ENCODE data around the gene ZDHHC7.
"Not testable (repeated sequence)": the region's sequence is repeated elsewhere in the genome, so short reads cannot be mapped to it uniquely, and the experiment has no call there.

The ZDHHC7 gene

GRCh38 chr16:85040685-85041084 lies 29.4 kb upstream of the ZDHHC7 start:
- DNase-seq: no peak
- Histone ChIP-seq H3K27me3 (no peaks in the 10 kb centered on the region), H3K4me3 (ENCODE audit: low read depth, low read length) (peak overlapping the region; percentile 28; the same call in 1 of the 2 replicates), H3K4me1 (peaks cover 29% of the 10 kb centered on the region), H3K9me3 (no peaks in the 10 kb centered on the region), H3K36me3 (no peaks in the 10 kb centered on the region)
- TF ChIP-seq CTCF (IDR thresholded peaks at IDR 0.05; ENCODE audit: low read depth, low read length): no peak

- no peak overlapping the region for H3K4me3 ChIP-seq (ENCODE audit: low read depth, low read length)
- no peaks in the 10 kb centered on the region for H3K27me3 ChIP-seq
- TF ChIP-seq CTCF (IDR thresholded peaks at IDR 0.05; ENCODE audit: low read depth, low read length): no peak
Observed at GRCh38 chr16:85037721-85038120, 26.4 kb upstream of the ZDHHC7 start.

DNA sequence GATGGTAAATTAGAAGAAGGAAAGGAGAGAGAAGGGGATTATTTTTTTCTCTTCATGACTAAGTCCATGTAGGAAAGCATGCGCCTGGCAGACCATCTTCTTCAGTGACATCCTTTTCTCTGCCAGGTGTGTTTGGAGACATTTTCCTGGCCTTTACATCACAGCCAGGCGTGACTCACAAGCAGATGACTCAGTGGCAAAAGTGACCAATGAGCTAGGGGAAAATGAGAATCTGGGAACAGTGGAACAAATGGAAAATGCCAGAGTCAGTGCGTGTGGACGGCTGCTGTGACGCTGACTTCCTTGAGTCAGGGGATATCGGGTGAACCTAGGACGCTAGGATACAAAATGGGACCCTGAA lies 25.7 kb upstream of the ZDHHC7 start:
- Histone ChIP-seq H3K27me3 (no peaks in the 10 kb centered on the region), H3K36me3 (no peaks in the 10 kb centered on the region), H3K4me3 (ENCODE audit: low read depth, low read length) (no peak overlapping the region), H3K4me1 (peaks cover 26% of the 10 kb centered on the region), H3K9me3 (no peaks in the 10 kb centered on the region)
- DNase-seq: no peak
- TF ChIP-seq CTCF (IDR thresholded peaks at IDR 0.05; ENCODE audit: low read depth, low read length): no peak

More at GRCh38 chr16:85037721-85038120, 26.4 kb upstream of the ZDHHC7 start:
- Histone ChIP-seq H3K9me3 (no peaks in the 10 kb centered on the region), H3K36me3 (no peaks in the 10 kb centered on the region), H3K4me1 (peaks cover 29% of the 10 kb centered on the region)
- DNase-seq: no peak

DNA sequence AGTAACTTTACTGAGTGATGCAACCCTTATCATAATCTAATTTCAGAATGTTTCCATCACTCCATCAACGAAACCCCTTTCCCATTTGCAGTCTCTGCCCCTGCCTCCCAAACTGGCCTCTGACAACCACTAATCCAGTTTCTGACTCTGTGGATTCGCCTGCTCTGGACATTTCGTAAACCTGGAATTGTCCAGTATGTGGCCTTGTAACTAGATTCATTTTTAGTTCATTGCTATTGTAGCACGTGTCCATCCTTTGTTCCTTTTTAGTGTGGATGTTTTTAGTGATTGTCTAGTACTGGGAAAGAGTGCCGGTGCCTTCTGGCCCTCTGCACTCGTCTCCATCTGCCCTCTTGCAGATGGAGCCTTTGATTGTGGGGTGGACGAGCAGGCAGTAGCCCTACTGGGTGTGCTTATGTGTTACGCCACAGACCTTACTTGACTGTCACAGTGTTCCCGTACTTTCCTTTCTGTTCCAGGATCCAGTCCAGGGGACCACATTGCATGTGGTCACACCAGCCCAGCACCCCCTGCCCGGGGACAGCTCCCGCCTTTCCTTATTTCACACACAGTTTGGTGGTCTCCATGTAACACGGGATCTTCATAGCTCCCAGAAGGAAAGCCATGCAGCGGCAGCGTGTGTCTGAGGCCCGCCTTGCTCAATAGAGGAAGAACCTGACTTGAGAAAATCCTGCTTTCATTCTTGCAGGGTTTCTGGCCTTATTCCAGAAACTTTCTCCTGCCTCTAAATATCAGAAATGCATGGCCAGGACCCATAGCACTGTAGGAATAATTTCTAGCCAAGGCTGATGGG lies 25.1 kb upstream of the ZDHHC7 start:
- Histone ChIP-seq H3K4me1 (peaks cover 20% of the 10 kb centered on the region), H3K36me3 (no peaks in the 10 kb centered on the region), H3K27me3 (no peaks in the 10 kb centered on the region), H3K9me3 (no peaks in the 10 kb centered on the region), H3K4me3 (ENCODE audit: low read depth, low read length) (no peak overlapping the region)
- no peak for TF ChIP-seq CTCF (IDR thresholded peaks at IDR 0.05; ENCODE audit: low read depth, low read length)
- no peak for DNase-seq

- Histone ChIP-seq H3K27me3 (no peaks in the 10 kb centered on the region), H3K9me3 (no peaks in the 10 kb centered on the region), H3K4me3 (ENCODE audit: low read depth, low read length) (no peak overlapping the region), H3K4me1 (peaks cover 15% of the 10 kb centered on the region), H3K36me3 (no peaks in the 10 kb centered on the region)
- no peak for DNase-seq
- TF ChIP-seq CTCF (IDR thresholded peaks at IDR 0.05; ENCODE audit: low read depth, low read length): no peak
Observed at GRCh38 chr16:85034591-85035433, 23.5 kb upstream of the ZDHHC7 start.

- Histone ChIP-seq H3K4me1 (peaks cover 18% of the 10 kb centered on the region), H3K36me3 (no peaks in the 10 kb centered on the region), H3K27me3 (no peaks in the 10 kb centered on the region), H3K9me3 (no peaks in the 10 kb centered on the region), H3K4me3 (ENCODE audit: low read depth, low read length) (no peak overlapping the region)
- TF ChIP-seq CTCF (IDR thresholded peaks at IDR 0.05; ENCODE audit: low read depth, low read length): no peak
- DNase-seq: no peak
Observed at GRCh38 chr16:85033171-85033570, 21.8 kb upstream of the ZDHHC7 start.

DNA sequence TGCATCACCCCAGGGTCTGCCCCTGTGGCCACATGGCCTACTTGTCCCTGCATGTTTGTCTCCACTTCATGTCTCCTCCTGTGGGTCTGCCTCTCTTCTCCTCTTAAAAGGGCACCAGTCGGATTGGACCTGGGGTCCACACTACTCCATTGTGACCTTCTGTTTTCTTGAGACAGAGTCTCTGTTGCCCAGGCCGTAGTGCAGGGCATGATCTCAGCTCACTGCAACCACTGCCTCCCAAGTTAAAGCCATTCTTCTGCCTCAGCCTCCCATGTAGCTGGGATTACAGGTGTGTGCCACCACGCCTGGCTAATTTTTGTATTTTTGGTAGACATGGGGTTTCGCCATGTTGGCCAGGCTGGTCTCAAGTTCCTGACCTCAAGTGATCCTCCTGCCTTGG lies 20.9 kb upstream of the ZDHHC7 start:
- DNase-seq; H3K27me3 ChIP-seq; H3K9me3 ChIP-seq; H3K36me3 ChIP-seq; H3K4me3 ChIP-seq (ENCODE audit: low read depth, low read length): not testable (repeated sequence)
- peaks cover 16% of the 10 kb centered on the region for H3K4me1 ChIP-seq

All from BE2C (cell line).